ENCODE data around the gene ACAD11.

- TF ChIP-seq POLR2AphosphoS5 (IDR thresholded peaks at IDR 0.05; ENCODE audit: low read depth, low read length) = no peak
- no peak for TF ChIP-seq POLR2A (IDR thresholded peaks at IDR 0.05; ENCODE audit: low read depth, low read length)
Measured at GRCh38 chr3:132521901-132522300, 137.7 kb downstream of the ACAD11 start.
